ENCODE measurements around the gene EGFLAM.

EGFLAM gene

DNA sequence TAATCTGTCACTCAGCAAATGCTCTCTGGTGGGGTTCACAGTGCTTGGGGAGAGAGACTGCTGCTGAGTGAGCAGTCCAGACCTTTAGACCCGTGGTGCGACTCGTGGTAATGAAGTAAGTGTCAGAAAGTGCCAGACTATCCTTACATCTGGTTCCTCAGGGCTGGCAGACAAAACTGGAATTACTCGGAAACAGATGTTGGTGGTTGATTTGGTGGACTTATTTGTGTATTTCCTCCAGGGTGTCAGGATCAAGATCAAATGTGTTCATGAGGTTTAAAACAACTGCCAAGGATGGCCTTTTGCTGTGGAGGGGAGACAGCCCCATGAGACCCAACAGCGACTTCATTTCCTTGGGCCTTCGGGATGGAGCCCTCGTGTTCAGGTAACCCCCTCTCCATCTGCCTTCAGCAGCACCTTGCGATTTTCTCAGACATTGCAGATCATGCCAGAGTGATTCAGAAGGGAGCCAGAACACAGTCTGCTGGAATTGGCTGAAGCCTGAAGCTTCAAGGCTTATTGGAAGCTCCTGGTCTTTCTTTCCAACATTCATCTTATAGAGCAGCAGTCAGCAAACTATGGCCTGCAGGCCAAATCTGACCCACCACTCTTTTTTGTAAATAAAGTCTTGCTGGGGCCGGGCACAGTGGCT is 192.8 kb downstream of the EGFLAM start:
- no peak for DNase-seq

DNA sequence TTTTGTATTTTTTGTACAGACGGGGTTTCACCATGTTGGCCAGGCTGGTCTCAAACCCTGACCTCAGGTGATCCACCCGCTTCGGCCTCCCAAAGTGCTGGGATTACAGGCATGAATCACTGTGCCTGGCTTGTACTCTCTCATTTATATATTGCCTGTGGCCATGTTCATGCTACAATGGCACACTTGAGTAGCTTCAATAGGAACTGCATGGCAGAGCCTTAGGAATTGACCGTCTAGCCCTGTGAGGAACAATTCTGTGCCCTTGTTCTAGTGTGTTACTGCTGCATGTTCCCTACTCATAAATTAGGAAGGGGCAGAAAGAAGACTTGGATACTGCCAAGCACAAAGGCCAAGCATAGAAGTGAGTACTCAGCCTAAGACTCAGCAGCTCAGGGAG is 193.8 kb downstream of the EGFLAM start:
- DNase-seq, result no peak

DNA sequence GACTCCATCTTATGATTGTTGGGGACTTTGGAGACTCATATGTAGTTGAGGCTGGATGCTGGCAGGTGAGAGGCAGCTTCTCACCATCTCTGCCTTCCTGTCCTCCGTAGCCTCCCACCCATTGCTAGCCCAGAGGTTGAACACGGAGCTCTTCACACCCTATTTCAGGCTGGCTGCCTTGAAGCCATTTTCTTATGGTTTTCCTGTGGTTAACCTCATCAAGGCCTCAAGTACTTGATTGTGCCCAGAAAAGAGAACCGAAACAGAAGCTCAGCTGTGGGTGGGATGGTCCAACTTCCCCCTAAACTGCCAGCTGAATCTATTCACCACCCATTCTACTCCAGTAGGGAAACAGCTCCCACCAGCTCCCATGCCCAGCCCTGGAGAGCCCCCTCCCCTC is 195.1 kb downstream of the EGFLAM start:
- peak; percentile 77 for DNase-seq

DNA sequence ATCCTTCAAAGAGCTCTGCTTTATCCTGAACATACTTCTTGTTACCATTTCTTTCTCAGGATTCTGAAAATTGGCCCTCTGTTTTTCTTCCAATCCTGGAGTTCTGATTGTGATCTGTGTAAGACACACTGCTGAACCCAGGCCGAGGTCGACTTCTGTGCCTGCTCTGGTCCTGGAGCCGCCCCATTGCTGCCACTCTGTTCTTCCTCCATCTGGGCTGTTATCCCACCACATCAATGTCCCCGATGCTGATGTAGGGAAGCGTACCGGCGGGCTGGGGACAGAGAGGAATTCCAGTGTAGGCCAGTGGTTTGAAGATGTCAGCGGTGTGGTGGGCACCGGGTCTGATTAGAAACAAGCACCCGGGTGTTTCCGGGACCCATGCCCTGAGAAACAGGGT is 195.6 kb downstream of the EGFLAM start:
- no peak for DNase-seq

DNA sequence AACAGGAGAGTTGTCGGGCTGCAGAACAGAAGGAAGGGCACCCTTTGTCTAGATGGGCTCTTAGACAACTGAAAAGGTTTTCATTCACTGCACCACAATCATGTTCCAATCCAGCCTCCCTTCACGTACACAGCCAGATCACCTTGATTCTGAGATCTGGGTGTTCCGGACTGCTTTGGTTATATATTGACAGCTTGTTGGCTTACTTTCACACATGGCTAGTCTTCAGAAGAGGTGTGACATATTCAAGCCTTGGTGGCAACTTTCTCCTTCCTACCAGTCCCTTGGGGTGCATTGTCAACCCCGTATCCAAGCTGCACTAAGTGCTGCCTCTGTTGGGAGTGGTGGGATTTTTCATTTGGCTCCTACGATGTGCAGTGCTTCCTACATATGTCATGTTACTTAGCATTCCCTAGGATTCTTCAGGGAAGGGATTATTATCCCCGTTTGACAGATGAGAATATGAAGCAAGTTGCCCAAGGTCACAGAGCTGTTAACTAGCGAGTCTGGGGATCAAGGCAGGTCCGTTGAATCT is 197.5 kb downstream of the EGFLAM start:
- DNase-seq, result no peak

DNA sequence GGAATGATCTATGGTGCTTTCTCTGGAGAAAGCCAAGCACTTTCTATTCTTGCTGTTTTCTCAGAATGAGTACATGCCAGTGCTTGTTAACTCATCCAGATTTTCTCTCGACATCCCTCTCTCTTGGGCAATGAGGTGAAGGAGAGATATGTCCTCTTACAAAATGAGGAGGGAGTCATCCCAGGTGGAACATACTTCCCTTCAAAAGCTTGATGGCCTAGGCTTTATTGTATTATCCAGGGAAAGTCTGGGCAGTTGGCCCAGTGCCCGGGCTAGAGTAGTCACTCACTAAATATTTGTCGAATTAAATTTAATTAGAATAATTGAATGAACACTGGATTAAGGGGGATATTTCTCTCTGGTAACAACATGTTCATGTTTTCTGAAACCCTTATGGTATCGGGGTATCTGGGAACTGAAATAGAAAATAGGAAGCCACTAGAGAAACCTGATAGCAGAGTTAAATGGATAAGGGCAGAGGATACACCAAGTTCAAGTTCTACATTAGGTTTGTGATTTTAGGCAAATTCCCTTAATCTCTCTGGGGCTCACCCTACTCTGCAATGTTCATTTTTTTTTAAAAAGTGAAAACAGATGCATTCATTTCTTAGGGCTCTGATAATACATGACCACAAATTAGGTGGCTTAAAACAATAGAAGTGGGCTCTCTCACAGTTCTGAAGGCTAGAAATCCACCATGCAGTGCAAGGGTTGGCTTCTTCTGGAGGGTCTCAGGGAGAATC is 198.5 kb downstream of the EGFLAM start:
- DNase-seq, result no peak

DNA sequence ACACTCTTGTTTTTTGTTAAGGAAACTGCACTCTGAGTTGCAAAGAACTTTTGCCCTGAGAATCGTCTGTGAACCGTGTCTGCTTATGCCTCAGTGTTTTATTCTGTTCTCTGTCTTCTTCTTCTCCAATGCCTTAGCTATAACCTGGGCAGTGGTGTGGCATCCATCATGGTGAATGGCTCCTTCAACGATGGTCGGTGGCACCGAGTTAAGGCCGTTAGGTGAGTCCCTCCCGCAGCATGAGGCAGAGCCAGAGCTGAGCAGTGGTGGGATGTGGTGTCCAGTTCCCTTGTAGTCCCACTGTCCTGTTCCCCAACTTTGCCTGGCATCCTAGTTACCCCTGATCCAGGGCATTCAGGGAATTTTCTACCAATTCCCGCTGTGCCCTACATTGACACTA is 199.8 kb downstream of the EGFLAM start:
- DNase-seq, result no peak

DNA sequence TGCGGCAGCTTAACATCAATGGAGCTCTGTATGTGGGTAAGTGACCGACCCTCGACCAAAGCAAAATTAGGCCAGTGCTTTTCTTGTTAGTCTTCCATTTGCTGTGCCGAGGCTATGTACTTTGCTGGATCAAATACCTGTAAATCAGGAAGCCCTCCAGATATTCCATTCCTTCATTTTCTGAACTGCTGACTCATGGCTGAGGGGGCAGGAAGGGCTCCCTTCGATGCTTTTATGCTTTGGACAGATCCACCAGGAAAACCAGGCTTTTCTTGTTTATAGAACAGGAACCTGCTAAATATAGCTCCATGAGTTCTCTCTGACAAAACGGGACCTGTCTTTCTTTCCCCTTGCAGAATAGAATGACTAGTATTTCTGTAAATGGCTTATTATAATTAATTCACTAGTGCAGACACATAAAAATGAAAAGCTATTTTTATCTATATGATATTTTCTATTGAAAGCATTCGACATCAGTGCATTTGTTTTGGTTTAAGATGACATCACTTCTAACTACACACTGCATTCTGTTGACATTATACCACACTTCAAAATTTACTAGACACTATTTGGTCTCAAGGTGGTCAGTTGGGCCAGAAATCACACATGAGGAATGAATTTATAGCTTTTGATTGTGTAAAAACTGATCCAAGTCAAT is 204.7 kb downstream of the EGFLAM start:
- no peak for DNase-seq

DNA sequence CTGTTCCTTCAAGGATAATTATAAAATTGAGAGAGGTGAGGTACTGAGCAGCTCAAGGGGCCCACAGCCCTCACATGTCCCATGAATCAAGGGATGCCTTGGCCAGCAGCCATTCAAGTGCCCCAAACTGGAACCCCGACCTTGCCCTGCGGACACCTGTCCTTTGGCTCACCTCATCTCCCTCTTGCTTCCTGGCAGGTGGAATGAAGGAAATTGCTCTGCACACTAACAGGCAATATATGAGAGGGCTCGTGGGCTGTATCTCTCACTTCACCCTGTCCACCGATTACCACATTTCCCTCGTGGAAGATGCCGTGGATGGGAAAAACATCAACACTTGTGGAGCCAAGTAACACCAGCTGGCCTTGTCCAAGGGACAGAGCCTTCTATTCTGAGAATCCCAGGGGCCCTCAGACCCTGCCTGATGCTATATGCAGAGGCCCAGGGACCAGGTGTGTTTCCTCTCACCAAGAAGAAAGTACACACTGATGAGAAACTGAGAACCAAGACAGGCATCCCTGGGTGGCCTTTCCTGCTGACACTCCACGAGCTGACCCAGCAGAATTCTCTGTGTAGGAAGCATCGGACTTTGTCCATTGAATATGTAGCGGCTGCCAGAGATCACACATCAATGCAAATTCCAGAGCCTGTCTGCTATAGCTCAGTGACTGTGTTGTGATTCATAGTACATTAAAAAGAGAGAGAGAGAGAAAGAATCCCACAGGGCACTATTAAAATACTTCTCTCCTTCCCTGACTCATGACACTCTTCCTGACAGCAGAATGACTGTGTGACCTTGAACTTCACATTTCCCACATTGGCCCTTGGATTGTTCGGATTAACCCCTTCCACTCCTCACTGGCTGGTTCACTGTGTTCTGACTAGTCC is 205.5 kb downstream of the EGFLAM start:
- DNase-seq, result no peak

DNA sequence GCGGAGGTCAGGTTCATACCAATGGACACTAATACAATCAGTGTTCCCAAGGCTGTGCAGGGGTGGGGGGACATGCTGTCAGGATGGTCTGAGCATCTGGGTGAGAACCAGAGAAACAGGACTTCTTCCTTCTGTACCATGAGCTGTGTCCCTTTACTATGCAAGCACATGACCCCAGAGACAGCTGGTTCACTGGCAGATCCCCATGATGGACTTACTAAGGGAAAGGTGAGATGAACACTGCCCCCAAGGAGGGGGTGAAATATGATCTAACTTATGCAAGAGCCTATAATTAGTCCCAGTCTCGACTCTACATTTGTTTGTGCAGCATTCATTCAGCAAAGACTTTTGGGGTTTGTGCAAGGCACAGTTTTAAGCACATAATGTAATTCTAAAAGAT is 206.7 kb downstream of the EGFLAM start:
- DNase-seq, result no peak

DNA sequence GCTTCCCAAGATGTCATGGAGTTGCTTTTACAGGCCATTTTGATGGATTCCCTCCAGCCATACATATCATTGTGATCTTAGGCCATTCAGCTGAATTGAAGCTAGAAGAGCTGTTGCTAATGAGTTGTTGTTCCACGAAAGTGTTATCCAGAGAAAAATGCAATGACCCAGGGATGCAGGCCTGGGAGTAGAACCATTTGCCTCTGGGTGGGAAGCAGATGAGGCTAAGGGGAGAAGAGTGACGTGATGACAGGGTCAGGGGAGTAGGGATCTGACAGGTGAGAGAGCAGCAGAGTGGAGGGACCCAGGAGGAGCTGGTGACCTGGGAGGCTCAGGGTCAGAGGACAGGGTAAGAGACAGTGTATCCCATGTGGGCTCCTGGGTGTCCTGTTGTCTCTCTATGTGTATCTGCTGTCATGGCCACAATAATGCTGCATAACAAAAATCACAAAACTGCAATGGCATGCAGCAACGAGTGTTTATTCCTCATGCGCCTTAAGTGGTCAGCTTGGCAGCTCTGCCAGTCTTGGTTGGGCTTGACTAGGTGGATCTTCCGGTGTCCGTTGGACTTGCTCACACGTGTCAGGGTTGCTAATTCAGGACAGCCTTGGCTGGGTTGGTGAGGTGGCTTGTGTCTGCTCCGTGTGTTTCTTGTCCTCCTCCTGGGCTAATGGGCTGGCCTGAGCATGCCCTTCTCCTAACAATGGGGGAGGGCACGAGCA is 207.5 kb downstream of the EGFLAM start:
- DNase-seq, result no peak

DNA sequence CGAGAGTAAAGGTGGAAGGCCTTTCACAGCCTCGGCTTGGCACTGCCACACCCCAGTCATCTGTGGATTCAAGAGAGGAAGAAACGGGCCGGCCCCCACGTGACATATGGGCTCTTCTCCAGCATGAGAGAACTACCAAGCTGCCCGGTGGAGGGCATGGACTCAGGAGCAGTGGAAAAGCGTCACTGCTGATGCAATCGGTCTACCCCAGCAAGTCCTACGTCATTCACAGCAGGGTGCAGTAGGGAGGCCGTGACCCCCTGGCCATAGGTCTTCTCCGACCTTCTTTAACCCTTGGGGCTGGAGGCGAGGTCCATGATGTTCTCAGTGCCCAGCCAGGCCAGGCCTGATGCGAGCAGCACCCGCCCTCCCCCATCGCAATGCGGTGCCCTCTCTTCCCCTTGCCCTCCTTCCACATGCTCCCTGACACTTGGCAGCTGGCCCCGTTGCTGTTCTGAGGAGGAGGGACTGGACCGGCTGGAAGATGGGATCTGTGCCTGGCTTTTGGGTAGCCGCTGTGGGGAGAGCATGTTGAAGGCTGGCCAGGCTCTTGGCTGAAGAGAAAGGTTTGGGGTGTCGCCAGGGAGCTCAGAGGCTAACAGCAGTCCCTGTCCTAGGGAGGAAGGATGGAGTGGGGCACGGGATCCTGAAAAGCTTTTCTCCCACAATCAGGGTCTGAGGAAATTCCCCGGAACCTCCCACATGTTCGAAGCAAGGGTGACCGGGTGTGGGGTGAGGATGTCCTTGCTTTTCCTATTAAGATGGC is 208.2 kb downstream of the EGFLAM start:
- DNase-seq, result no peak

DNA sequence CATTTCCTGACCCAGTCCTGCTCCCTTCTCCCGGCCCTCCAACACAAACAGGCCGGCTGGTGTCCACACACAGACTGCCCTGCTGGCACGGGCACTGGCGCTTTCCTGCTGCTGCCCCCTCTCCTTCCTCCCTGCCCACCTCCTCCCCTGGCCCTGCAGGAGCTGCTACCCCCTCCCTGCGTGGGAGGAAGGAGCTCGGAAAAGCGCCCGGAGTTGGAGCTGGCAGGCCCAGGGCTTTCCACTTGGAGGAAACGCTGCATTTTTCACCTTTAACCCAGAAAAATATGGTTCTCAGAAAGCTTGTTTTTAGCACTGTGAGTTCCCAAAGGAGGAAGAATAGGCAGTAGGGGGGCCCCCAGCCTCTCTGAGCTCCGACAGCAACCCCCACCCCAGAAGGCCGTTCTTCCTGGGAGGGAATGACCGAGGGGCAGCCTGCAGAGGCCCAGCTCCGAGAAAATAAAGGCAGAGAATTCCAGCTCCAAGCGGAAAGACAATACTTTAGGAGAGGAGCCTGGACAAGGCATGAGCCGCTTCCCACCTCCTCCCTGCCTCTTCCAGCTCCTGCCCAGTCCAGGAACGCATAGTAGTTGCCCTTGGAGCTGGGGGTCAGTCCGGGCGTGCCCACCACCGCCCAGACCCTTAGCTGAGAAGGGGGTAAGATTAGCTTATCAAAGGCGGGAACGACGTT is 209.1 kb downstream of the EGFLAM start:
- DNase-seq, result no peak

DNA sequence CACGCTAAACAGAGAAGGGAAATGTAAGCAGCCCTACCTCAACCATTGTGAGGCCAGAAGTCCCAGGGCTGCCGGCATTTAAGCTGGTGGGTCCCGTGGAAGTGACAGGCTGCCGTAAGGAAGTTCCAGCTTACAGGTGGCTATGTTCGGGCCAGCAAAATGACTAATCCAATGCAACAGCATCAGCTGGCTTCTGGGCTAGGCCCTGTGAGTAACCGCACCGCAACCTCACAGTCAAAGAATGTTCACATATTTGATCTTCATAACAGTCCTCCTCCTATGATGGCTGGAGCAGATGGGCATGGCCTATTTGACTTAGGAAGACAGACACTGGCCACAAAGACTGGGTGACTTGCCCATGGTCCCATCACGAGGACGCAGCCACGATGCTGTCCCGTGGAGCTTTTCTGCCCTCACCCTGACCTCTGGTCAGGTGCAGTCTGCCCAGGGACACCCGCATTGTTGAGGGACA is 209.9 kb downstream of the EGFLAM start:
- no peak for DNase-seq

DNA sequence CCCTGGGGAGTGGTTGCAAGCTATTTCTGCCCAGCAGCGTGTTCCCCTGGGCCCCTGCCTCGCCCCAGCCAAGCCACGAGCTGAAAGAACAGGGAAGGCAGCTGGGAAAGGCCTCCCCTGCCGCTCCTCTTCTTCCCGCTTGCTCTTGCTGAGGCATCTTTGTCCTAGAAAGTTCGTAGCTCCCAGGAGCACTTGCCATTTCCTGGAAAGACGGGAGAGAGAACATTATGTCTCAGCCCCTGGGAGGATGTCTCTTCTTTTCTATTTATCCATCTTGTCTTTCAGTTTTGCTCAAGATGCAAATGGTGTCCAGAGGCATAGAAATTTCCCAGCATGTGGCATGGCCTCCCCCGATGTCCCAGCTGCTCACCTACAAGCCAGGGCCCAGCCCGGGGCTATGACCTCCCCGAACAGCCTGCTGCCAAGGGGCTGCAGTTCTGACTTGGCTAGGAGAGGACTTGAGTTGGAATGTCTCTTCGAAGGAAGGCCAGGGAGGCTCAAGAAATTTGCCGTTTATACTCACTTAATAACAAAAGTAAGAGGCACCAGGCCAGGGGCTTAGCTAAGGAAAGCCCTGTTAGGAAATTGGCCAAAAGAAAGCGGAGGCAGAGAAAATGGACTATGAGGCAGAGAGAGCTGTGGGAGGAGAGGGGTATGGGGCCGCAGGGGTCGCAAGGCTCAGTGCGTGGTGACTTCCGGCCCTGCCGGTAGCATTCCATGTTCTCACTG is 210.8 kb downstream of the EGFLAM start:
- DNase-seq, result no peak

DNA sequence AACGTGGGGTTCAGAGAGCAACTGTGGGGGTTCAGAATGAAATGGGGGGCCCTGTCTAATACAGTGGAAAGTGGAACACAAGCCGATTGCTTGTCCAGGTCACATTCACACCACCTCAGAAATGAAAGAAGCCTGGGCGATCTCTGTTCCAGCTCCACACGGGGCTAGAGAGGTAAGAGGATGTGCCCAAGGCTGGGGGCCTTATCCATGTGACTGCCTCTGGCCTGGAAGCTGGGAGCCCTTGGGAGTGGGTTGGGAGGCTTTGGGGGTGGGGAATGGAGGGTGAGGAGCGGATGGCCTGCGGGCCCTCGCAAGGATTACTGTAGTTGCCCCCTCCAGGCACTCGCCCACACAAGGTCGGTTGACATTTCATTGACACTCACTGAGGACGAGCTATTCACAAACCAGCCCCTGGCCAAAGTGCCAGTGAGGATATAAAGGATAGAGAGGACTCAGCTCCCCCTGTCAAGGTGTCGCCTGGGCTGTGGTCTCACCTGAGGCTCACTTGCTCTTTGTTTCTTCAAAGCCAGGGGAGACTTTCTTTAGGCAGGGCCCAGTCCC is 211.4 kb downstream of the EGFLAM start:
- no peak for DNase-seq

DNA sequence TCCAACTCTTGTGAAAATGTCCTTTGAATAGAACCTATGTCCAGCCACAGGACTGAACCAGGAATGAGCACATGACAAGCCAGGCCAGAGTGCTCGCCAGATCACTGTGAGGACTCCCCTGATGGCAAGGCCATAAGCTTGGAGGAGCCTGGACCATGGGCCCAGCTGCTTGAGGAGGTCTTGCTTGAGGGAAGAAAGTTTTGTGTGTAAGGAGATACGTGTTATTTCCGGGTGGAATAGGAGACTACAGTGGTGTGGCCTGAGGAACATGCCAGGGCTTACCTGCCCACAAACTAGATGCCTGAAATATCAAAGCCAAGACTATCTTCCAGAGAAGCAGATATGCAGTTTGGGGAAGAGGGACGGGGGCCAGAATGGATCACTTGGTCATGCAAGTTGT is 213.3 kb downstream of the EGFLAM start:
- no peak for DNase-seq

DNA sequence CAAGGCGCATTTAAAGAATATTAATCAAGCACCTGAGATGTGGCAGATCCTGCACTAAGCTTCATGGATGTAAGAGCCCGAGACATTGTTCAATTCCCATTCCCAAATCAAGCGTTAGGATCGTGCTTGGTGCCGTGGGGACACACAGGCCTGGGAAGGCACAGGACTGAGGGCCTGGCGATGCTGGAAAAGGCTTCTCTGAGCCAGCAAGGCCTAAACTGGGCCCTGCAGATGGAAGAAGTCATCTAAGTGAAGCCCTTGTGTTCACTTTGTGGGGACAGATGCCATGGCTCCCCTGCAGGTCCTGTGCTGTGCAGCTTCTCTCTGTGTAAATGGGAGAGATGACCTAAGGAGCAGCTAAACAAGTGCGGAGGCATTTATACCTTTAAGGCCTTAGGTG is 214.2 kb downstream of the EGFLAM start:
- no peak for DNase-seq

DNA sequence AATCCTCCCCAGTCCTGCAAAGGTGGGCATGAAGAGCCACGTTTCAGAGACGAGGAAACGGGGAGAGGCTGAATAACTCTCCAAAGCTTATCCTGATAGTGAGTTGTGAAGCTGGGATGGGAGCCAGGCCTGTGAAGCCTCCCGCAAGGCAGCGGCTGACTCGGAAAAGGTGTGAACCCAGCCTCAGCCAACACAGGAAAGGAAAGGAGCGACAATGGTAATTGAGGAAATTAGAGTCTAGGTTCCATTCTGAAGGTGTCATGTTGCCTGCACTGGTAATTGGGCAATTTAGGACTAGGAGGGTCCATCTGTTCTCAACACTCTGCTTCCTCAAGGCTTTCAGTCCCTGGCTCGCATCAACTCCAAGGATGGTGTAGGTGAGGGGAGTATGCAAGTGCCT is 214.6 kb downstream of the EGFLAM start:
- no peak for DNase-seq

DNA sequence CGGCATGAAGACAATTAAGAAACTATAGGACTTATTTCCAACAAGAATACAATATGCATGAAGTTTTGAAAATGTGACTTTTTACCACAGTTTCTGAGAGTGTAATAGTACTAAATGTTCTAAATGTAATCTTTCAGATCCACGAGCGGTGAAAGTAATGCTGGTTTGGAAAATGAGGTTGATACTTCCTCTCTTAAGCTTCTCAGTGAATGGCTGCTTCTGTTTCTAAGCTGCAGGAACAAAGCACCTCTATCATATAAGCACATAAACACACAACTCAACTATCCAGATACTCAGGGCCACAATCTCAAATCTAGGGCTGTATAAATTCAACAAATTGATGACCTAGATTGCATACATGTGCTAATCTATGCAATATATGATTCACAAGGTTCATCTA is 219.8 kb downstream of the EGFLAM start:
- DNase-seq, result no peak
